Fibroblast of skin of right quadriceps (primary cell): ENCODE results near the gene WDR45.

ENCODE experiments used
- DNase-seq: peaks from one replicate; pipeline ENCODE4 v3.0.0-alpha.2; 2013

WDR45 gene

DNA sequence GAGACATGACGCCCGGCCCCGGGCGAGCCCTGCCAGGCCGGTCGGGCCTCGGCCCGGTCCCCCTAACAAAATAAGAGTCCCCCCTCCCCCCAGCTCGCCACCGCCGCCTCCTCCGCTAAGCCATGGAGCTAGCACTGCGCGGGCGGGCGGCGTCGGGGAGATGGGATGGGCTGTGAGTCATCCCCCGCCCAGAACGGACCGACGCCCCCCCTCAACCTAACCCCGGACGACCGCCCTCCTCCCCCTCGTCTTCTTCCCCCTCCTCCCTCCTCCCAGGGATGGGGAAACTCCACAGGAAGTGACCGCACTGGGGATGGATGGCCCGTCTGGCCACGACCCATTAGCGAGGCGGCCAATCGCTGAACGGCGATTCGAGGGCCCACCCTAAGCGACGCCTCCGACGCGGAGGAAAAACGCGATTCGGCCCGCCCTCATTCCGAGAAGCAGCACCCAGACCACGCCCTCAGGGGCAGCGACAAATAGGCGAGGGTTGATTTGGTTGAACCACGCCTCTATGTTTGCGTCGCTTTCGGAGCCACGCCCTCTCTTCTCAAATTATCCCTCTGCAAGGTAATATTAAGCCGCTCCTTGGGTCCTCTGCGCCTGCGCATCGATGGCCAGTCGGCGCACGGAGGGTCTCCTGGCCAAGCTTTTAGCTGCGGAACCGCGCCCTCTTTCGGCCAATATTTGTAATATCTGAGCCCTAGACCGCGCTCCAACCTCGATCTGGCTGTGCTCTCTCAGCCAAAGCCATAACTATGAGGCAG, 36.3 kb downstream of the WDR45 start, which contains the start of gene TFE3:
TFE3 (minus strand) TSS at position 138 of the 767 bp plus-strand sequence; CDS start at position 7, 131 bp downstream.
- peak; percentile 99 for DNase-seq

DNA sequence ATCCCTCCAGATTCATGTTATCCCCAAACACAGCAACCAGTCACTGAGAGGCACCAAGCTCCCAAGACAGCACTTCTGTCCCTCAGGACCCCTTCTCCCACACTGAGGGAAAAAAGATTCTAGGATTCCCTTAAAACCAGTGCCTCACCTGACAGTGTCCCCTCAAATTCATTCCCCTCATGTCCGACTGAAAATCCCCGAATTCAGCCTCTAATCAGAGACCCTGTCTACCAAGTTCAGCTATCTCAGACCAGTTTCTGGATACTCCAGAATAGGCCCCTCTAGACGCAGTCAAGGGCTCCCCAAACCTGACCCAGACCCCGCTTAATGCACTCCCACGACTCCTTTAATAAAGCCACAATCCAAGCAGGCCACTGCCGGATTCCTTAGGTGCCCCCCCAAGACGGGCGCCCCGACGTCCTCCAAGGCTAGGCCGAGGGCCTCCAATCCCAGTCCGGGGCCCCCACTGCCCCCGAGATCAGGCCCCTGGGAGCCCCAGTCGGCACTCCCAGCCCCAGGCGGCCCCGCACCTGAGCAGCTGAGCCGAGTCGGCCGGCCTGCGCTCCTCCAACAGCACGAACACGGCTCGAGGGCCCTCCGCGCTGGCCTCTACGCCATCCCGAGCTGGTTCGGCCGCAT, 37.0 kb downstream of the WDR45 start:
- DNase-seq = peak; percentile 7

DNA sequence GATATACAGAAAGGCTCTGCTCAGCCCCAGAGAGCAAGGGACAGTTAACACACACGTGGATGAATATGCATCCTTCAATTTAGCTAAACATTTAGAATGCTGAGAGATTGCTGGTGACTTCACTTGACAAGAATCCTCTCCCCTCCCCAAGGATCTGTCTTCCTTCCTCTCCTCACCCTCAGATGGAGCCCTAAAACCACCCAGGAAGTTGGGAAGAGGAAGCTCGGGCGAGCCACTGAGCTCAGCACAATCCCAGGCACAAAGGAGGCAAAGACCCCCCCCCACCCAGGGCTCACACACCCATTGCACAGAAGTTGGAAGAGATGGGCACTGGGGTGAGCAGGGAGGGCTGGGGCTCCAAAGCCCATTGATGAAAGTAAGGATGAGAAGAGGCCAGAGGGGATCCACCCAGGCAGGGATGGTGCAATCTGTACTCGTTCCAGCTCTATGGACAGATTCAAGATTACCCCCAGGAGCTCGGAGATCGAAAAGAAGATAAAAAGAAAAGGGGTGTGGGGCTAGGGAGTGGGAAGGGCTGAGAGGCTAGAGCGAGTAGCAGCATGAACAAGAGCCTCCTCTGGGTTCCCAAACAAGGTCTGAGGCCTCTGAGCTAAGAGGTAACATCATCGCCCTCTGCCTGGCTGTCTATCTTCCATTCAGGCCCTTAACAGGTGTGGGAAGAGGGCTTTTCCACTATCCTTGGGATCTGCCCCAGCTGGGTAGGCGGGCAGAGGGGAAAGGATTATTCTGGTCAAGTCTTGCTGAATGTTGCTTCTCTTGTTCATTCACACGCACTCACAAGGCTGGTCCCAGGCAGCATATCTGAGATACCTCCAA, 37.7 kb downstream of the WDR45 start:
- DNase-seq = peak; percentile 82

DNA sequence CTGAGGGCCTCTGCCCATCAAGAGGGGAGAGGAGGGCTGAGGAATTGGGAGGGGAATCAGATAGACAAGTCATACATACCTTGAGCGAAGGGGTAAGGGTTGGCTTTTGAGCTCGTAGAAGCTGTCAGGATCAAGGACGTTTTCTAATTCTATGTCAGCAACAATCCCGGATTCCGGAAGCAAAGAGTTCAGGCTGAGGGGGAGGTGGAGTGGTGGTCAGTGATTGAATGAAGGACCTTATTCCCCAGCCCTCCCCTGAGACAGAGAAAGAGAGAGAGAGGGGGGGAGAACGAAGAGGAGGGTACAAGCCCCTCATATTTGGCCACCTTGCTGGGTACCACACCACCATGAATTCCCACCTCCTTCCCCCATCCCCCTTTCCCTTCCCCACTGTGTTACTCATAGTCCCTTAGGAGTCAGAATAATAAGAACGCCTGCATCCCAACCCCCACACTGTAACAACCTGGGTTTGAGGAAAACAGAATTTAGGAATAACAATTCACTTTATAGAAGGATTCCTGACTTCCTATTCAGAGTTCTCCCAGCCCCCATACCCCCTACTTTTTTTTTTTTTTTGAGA, 39.2 kb downstream of the WDR45 start:
- DNase-seq = peak; percentile 70

DNA sequence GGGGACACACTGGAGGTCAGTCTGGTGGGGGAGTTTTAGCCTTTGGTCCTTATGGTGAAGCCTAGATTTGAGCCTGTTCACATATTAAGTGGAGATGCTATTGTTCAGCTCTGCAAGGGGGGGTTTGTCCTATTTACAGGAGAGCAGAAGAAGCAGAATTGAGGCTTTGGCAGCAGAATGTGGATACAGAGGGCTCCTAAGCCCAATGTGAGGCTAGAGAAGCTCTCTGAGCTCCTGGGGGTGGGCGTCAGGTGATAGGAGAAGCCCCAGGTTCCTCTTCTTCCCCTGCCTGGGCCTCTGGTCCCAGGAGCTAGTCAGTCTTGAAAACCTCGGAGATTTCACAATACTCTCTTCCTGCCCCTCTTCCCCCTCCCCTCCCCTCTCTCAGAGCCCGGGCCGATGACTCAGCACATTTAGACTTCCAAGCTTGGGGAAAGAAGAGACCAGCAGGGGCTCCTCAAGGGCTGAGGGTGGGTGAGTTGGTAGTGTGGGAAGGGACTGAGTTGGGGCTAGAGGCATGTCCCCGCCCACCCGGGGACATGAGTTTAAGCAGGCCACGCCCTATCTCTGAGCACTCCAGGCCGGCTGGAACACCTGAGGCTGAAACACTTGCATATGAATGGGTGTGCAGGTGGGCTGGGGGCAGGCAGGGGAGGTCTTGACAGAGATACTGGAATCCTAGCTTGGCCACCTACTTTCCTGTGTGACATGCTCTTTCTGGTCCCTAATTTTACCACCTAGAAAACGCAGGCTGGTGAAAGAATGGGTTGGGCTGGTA, 39.9 kb downstream of the WDR45 start:
- peak; percentile 97 for DNase-seq

DNA sequence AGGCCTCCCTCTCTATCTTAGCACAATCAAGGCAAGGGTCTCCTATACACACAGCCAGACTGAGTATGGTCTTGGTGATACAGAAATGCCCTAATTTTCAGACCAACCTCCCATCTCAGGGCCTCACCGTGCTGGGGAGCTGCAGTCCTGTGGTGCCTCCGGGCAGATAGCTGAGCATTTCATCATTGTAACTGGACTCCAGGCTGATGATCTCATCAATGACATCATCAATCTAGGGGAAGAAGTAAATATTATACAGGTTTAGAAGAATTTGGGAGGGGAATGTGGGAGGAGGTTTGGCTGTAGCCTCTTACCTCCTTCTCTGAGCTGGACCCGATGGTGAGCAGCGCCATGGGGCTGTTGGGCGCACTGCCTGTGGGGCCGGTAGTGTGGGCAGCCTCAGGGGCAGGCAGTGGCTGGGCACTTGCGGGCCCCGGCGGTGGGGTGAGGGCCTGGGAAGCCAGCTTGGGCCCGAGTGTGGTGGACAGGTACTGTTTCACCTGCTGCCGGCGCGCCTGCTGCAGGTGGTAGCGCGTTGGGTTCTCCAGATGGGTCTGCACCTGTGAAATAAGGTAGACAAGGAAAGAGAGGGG, 41.7 kb downstream of the WDR45 start:
- peak; percentile 34 for DNase-seq

DNA sequence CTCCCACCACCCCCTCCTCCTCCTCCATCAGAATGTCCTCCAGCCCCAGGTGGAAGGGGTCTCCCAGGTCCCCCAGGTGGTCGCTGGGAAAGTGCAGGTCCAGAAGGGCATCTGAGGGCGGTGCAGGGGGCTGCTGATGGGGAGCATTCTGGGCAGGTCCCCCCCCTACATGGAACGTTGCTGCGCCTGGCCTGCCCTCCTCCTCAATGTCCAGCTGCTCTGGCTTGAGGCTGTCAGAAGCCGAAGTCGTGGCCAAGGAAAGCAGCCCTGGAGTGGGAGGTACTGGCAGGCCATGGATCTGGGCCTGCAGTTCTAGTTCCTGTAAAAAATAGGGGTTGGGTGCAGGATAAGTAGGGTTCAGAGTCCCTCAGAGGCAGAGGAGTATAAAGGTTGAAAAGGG, 49.4 kb downstream of the WDR45 start:
- DNase-seq = no peak

DNA sequence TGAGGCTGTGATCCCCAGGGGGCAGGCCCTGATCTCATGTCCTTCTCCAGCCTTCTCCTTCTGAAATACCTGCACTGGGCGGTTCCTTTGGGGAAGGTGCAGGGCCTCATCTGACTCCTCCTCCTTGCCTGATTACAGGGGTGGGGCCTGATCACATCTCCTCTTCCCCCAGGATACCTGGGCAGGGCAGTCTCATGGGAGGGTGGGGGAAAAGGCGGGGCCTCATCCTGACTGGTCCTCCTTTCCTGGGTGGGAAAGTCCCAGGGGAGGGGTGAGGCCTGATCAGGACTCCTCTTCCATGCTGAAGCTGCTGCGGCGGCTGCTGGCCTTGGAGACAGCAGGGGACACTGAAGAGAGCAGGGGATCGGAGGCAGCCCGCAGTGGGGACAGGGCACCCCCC, 49.8 kb downstream of the WDR45 start:
- no peak for DNase-seq
